GM23338 (cell line): ENCODE measurements around the gene BDKRB1.

ENCODE experiments used
- CREB1 ChIP-seq: fragments of 250-450 bp; sonication (Bioruptor Pico); IDR thresholded peaks from 2 replicates; pipeline ENCODE4 v1.5.0; 2020; ENCODE audit warnings: low read depth, mild to moderate bottlenecking, moderate library complexity
- ETS1 ChIP-seq: IDR thresholded peaks from 2 replicates; pipeline ENCODE4 v1.6.1; 2016; ENCODE audit warnings: antibody characterized with exemption
- EZH2 ChIP-seq: fragments of 200-600 bp; sonication (generic); IDR thresholded peaks from one replicate; pipeline ENCODE4 v1.8.0; 2017; ENCODE audit warnings: antibody characterized with exemption, mild to moderate bottlenecking, low read depth; ENCODE audit not compliant: unreplicated experiment
- EZH2phosphoT487 ChIP-seq: fragments of 200-600 bp; sonication (generic); IDR thresholded peaks from one replicate; pipeline ENCODE4 v1.8.1; 2018; ENCODE audit warnings: antibody characterized with exemption; ENCODE audit not compliant: unreplicated experiment
- JUNB ChIP-seq: IDR thresholded peaks from one replicate; pipeline ENCODE4 v1.6.1; 2016; ENCODE audit warnings: antibody characterized with exemption; ENCODE audit not compliant: unreplicated experiment
- NANOG ChIP-seq: IDR thresholded peaks from 2 replicates; pipeline ENCODE4 v1.6.1; 2016; ENCODE audit warnings: antibody characterized with exemption, borderline replicate concordance
- POLR2AphosphoS5 ChIP-seq: IDR thresholded peaks from 2 replicates; pipeline ENCODE4 v1.6.1; 2016; ENCODE audit warnings: antibody characterized with exemption, low read depth
- ZNF114 ChIP-seq: fragments of 250-450 bp; sonication (Bioruptor Pico); IDR thresholded peaks from 2 replicates; pipeline ENCODE4 v1.5.0; 2020; ENCODE audit warnings: mild to moderate bottlenecking, moderate library complexity
- ZNF331 ChIP-seq: fragments of 250-450 bp; sonication (Bioruptor Pico); IDR thresholded peaks from 2 replicates; pipeline ENCODE4 v1.5.0; 2020; ENCODE audit warnings: low read depth, mild to moderate bottlenecking, moderate library complexity
- TF ChIP-seq, protein P1 (sequence below), 2 experiments: fragments of 200-600 bp in 1 of 2; sonication (generic) in 1 of 2; conservative IDR thresholded peaks; 2 replicates each; pipeline versions ENCODE4 v1.5.1 to v1.6.1; 2016 to 2017; ENCODE audit warnings: antibody characterized with exemption in 2 of 2, low read depth in 2 of 2, mild to moderate bottlenecking in 2 of 2, moderate library complexity in 1 of 2
- TF ChIP-seq, protein P2 (sequence below): IDR thresholded peaks from one replicate; pipeline ENCODE4 v1.6.1; 2018; ENCODE audit warnings: antibody characterized with exemption; ENCODE audit not compliant: unreplicated experiment
- TF ChIP-seq, protein P3 (sequence below): fragments of 250-450 bp; sonication (Bioruptor Pico); IDR thresholded peaks from 2 replicates; pipeline ENCODE4 v1.5.0; 2020; ENCODE audit warnings: mild to moderate bottlenecking, moderate library complexity

DNA sequence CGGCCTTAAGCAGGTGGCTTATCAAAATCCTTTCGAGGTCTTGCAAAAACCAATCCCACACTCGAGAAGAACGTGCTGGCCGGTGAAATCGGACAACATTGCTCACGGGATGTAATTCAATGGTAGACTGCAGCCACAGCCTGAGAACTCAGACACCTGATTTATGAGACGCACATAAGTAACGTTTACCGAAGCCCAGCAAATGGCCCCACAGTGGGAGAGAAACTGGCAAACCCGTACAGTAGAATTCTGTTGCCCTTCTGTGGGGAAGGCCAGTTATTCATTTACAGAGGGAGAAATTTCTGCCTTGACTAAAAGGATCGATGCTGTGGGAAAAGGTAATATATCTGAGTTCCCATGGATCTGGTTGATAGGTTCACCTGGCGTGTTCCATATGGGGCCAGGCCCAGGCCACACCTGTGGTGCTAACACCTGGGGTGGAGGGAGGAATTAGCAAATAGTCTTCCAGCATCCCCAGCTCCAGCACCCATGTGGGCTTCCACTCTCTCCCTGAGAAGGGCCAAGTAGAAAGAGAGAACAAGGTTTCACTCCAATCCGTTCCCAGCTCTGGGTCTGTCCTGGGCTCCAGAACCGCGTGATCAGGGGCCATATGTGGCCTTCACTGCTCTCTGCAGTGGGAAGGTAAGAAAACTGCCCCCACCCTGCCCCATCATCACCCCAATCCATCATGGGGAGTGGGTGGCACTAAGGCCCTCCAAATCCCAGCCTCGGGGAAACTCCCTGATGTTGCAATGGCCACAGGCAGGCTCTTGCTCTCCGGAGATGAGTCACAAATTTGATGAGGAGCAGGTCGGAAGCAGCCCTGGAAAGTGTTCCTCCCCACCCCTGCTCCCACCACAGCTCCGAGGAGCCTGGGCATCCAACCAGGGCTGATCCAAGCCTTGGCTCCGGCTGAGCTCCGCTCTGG, 12.7 kb downstream of the BDKRB1 start:
- TF ChIP-seq, protein P1, sequence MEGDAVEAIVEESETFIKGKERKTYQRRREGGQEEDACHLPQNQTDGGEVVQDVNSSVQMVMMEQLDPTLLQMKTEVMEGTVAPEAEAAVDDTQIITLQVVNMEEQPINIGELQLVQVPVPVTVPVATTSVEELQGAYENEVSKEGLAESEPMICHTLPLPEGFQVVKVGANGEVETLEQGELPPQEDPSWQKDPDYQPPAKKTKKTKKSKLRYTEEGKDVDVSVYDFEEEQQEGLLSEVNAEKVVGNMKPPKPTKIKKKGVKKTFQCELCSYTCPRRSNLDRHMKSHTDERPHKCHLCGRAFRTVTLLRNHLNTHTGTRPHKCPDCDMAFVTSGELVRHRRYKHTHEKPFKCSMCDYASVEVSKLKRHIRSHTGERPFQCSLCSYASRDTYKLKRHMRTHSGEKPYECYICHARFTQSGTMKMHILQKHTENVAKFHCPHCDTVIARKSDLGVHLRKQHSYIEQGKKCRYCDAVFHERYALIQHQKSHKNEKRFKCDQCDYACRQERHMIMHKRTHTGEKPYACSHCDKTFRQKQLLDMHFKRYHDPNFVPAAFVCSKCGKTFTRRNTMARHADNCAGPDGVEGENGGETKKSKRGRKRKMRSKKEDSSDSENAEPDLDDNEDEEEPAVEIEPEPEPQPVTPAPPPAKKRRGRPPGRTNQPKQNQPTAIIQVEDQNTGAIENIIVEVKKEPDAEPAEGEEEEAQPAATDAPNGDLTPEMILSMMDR (conservative IDR thresholded peaks at IDR 0.05; ENCODE audit: low read depth in 2 of 2) = no peak
- TF ChIP-seq EZH2 = no peak
- TF ChIP-seq, protein P2, sequence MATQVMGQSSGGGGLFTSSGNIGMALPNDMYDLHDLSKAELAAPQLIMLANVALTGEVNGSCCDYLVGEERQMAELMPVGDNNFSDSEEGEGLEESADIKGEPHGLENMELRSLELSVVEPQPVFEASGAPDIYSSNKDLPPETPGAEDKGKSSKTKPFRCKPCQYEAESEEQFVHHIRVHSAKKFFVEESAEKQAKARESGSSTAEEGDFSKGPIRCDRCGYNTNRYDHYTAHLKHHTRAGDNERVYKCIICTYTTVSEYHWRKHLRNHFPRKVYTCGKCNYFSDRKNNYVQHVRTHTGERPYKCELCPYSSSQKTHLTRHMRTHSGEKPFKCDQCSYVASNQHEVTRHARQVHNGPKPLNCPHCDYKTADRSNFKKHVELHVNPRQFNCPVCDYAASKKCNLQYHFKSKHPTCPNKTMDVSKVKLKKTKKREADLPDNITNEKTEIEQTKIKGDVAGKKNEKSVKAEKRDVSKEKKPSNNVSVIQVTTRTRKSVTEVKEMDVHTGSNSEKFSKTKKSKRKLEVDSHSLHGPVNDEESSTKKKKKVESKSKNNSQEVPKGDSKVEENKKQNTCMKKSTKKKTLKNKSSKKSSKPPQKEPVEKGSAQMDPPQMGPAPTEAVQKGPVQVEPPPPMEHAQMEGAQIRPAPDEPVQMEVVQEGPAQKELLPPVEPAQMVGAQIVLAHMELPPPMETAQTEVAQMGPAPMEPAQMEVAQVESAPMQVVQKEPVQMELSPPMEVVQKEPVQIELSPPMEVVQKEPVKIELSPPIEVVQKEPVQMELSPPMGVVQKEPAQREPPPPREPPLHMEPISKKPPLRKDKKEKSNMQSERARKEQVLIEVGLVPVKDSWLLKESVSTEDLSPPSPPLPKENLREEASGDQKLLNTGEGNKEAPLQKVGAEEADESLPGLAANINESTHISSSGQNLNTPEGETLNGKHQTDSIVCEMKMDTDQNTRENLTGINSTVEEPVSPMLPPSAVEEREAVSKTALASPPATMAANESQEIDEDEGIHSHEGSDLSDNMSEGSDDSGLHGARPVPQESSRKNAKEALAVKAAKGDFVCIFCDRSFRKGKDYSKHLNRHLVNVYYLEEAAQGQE = no peak
- no peak for TF ChIP-seq POLR2AphosphoS5
- TF ChIP-seq EZH2phosphoT487 = no peak
- TF ChIP-seq ETS1 = no peak
- TF ChIP-seq CREB1 (CRISPR knock-in tag) = no peak
- TF ChIP-seq ZNF114 = no peak
- TF ChIP-seq JUNB = no peak
- TF ChIP-seq ZNF331 (CRISPR knock-in tag) = no peak
- no peak for TF ChIP-seq NANOG
- TF ChIP-seq, protein P3, sequence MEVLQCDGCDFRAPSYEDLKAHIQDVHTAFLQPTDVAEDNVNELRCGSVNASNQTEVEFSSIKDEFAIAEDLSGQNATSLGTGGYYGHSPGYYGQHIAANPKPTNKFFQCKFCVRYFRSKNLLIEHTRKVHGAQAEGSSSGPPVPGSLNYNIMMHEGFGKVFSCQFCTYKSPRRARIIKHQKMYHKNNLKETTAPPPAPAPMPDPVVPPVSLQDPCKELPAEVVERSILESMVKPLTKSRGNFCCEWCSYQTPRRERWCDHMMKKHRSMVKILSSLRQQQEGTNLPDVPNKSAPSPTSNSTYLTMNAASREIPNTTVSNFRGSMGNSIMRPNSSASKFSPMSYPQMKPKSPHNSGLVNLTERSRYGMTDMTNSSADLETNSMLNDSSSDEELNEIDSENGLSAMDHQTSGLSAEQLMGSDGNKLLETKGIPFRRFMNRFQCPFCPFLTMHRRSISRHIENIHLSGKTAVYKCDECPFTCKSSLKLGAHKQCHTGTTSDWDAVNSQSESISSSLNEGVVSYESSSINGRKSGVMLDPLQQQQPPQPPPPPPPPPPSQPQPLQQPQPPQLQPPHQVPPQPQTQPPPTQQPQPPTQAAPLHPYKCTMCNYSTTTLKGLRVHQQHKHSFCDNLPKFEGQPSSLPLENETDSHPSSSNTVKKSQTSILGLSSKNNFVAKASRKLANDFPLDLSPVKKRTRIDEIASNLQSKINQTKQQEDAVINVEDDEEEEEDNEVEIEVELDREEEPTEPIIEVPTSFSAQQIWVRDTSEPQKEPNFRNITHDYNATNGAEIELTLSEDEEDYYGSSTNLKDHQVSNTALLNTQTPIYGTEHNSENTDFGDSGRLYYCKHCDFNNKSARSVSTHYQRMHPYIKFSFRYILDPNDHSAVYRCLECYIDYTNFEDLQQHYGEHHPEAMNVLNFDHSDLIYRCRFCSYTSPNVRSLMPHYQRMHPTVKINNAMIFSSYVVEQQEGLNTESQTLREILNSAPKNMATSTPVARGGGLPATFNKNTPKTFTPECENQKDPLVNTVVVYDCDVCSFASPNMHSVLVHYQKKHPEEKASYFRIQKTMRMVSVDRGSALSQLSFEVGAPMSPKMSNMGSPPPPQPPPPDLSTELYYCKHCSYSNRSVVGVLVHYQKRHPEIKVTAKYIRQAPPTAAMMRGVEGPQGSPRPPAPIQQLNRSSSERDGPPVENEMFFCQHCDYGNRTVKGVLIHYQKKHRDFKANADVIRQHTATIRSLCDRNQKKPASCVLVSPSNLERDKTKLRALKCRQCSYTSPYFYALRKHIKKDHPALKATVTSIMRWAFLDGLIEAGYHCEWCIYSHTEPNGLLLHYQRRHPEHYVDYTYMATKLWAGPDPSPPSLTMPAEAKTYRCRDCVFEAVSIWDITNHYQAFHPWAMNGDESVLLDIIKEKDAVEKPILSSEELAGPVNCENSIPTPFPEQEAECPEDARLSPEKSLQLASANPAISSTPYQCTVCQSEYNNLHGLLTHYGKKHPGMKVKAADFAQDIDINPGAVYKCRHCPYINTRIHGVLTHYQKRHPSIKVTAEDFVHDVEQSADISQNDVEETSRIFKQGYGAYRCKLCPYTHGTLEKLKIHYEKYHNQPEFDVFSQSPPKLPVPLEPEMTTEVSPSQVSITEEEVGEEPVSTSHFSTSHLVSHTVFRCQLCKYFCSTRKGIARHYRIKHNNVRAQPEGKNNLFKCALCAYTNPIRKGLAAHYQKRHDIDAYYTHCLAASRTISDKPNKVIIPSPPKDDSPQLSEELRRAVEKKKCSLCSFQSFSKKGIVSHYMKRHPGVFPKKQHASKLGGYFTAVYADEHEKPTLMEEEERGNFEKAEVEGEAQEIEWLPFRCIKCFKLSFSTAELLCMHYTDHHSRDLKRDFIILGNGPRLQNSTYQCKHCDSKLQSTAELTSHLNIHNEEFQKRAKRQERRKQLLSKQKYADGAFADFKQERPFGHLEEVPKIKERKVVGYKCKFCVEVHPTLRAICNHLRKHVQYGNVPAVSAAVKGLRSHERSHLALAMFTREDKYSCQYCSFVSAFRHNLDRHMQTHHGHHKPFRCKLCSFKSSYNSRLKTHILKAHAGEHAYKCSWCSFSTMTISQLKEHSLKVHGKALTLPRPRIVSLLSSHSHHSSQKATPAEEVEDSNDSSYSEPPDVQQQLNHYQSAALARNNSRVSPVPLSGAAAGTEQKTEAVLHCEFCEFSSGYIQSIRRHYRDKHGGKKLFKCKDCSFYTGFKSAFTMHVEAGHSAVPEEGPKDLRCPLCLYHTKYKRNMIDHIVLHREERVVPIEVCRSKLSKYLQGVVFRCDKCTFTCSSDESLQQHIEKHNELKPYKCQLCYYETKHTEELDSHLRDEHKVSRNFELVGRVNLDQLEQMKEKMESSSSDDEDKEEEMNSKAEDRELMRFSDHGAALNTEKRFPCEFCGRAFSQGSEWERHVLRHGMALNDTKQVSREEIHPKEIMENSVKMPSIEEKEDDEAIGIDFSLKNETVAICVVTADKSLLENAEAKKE (CRISPR knock-in tag) = no peak
